Smooth muscle cell (in vitro differentiated cells): ENCODE results near the gene ATP6V1D. TPM values are rescaled to one million over a fixed set of nuclear protein-coding genes. Genes with fewer than 3 reads are reported as not detected.
"Not testable (repeated sequence)": the region's sequence is repeated elsewhere in the genome, so short reads cannot be mapped to it uniquely, and the experiment has no call there.

Source experiments
- DNase-seq: peaks from one replicate; lab custom pipeline; 2025; ENCODE audit not compliant: unreplicated experiment; lab: John Stamatoyannopoulos, UW
- H2AFZ ChIP-seq: fragments of 200-600 bp; sonication (generic); 2 replicates; pipeline ENCODE4 v1.6.0; 2016; ENCODE audit warnings: antibody characterized with exemption, low read depth, mild to moderate bottlenecking
- H3F3A ChIP-seq: fragments of 200-600 bp; sonication (generic); 2 replicates; pipeline ENCODE4 v1.6.0; 2017; ENCODE audit warnings: antibody characterized with exemption, low read depth
- H3K27ac ChIP-seq: fragments of 200-600 bp; sonication (generic); 2 replicates; pipeline ENCODE4 v1.5.1; 2016; ENCODE audit warnings: low read depth, mild to moderate bottlenecking
- H3K27me3 ChIP-seq: fragments of 200-600 bp; sonication (generic); 2 replicates; pipeline ENCODE4 v1.6.1; 2016; ENCODE audit warnings: low read depth, mild to moderate bottlenecking
- H3K36me3 ChIP-seq: fragments of 200-600 bp; sonication (generic); 2 replicates; pipeline ENCODE4 v1.5.1; 2016; ENCODE audit warnings: low read depth
- H3K4me1 ChIP-seq: fragments of 200-600 bp; sonication (generic); 2 replicates; pipeline ENCODE4 v1.5.1; 2016; ENCODE audit warnings: low read depth
- H3K4me2 ChIP-seq: fragments of 200-600 bp; sonication (generic); 2 replicates; pipeline ENCODE4 v1.6.0; 2016; ENCODE audit warnings: mild to moderate bottlenecking
- H3K4me3 ChIP-seq: fragments of 200-600 bp; sonication (generic); 2 replicates; pipeline ENCODE4 v1.5.1; 2016; ENCODE audit warnings: mild to moderate bottlenecking
- H3K79me2 ChIP-seq: fragments of 200-600 bp; sonication (generic); 2 replicates; pipeline ENCODE4 v1.6.0; 2016; ENCODE audit warnings: low read depth, mild to moderate bottlenecking
- H3K9ac ChIP-seq: fragments of 200-600 bp; sonication (generic); 2 replicates; pipeline ENCODE4 v1.6.0; 2016; ENCODE audit warnings: low read depth
- H3K9me3 ChIP-seq: fragments of 200-600 bp; sonication (generic); replicated peaks from 2 replicates; pipeline ENCODE4 v1.5.1; 2016; ENCODE audit warnings: low read depth
- H4K20me1 ChIP-seq: fragments of 200-600 bp; sonication (generic); 2 replicates; pipeline ENCODE4 v1.6.0; 2016; ENCODE audit warnings: low read depth
- CTCF ChIP-seq: fragments of 200-600 bp; sonication (generic); IDR thresholded peaks from 2 replicates; pipeline ENCODE4 v1.5.1; 2017; ENCODE audit warnings: borderline replicate concordance, mild to moderate bottlenecking, antibody characterized with exemption; ENCODE audit not compliant: insufficient read depth, poor library complexity, severe bottlenecking
- WGBS: methylation state at CpG from one replicate; pipeline ENCODE4 v1.1.7; 2016; ENCODE audit warnings: low lambda C conversion rate; 5-methylcytosine and 5-hydroxymethylcytosine counted together
- polyA plus RNA-seq: library from polyadenylated mRNA; unstranded; fragments of >200 nt; fragmentation: Nextera tagmentation; extraction: Ambion mirVana; gene quantifications from 2 replicates; pipeline ENCODE4 v1.2.1, GENCODE V29; 2016
- total RNA-seq: library from RNA; depleted of rRNA; stranded (reverse); fragments of >200 nt; gene quantifications from 2 replicates; pipeline ENCODE4 v1.2.3, GENCODE V29; 2014

ATP6V1D gene
- total and polyA plus RNA-seq, 2 experiments from 2014 or later, result 95.2 to 119 TPM

DNA sequence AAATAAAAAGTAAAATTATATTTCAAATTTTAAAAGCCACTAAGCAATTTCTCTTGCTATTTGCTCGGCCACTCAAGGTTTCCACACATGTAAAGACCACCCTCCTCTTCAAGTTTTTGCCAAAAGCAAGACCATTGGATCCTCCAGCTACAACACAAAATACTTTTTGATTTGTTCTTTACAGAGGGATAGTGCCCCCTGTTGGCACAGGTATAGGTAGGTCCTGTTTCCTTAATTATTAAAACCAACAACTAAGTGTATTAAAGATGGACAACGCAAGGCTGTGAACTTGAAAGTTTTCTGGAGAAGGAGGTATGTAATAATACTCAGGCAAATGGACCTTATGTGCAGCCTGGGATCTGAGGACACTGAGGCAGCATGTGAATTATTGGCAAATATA lies 23.8 kb downstream of the ATP6V1D start:
- peak; percentile 49 for TF ChIP-seq CTCF
- DNase-seq, result no peak
- H3K27ac ChIP-seq, result no peak overlapping the region
- H4K20me1 ChIP-seq, result no peaks in the 10 kb centered on the region
- peaks cover 6% of the 10 kb centered on the region for H3F3A ChIP-seq
- H3K4me3 ChIP-seq, result no peak overlapping the region
- no peak overlapping the region for H2AFZ ChIP-seq
- no peak overlapping the region for H3K9ac ChIP-seq
- H3K4me2 ChIP-seq, result no peak overlapping the region
- H3K79me2 ChIP-seq, result no peaks in the 10 kb centered on the region
- no peaks in the 10 kb centered on the region for H3K27me3 ChIP-seq
- H3K4me1 ChIP-seq, result no peaks in the 10 kb centered on the region
- peaks cover 48% of the 10 kb centered on the region for H3K36me3 ChIP-seq
- 92% methylated on average over 2 of the region's 2 CpGs for whole genome bisulfite sequencing
- H3K9me3 ChIP-seq, result no peaks in the 10 kb centered on the region

GRCh38 chr14:67332468-67332867 lies 27.1 kb downstream of the ATP6V1D start:
- no peak for TF ChIP-seq CTCF
- peaks cover 26% of the 10 kb centered on the region for H3K36me3 ChIP-seq
- no peaks in the 10 kb centered on the region for H4K20me1 ChIP-seq
- H3K27me3 ChIP-seq, result no peaks in the 10 kb centered on the region
- no peak overlapping the region for H3K9ac ChIP-seq
- no peaks in the 10 kb centered on the region for H3K9me3 ChIP-seq
- WGBS, result 90% methylated on average over 5 of the region's 5 CpGs
- H3K4me2 ChIP-seq, result no peak overlapping the region
- H2AFZ ChIP-seq, result no peak overlapping the region
- H3F3A ChIP-seq, result no peaks in the 10 kb centered on the region
- H3K4me3 ChIP-seq, result no peak overlapping the region
- no peaks in the 10 kb centered on the region for H3K4me1 ChIP-seq
- peak overlapping the region; percentile 1 for H3K27ac ChIP-seq
- H3K79me2 ChIP-seq, result no peaks in the 10 kb centered on the region
- DNase-seq, result no peak

- Histone ChIP-seq H3K9ac (no peak overlapping the region), H3K4me1 (no peaks in the 10 kb centered on the region), H3K27me3 (no peaks in the 10 kb centered on the region), H3K79me2 (no peaks in the 10 kb centered on the region), H3K4me3 (no peak overlapping the region), H3K36me3 (peaks cover 19% of the 10 kb centered on the region), H3K9me3 (no peaks in the 10 kb centered on the region), H2AFZ (no peak overlapping the region), H3K4me2 (no peak overlapping the region), H4K20me1 (no peaks in the 10 kb centered on the region), H3F3A (no peaks in the 10 kb centered on the region), H3K27ac (peak overlapping the region; percentile 1)
- 95% methylated on average over 5 of the region's 5 CpGs for WGBS
- no peak for DNase-seq
- no peak for TF ChIP-seq CTCF
Measured at GRCh38 chr14:67331368-67332125, 28.1 kb downstream of the ATP6V1D start.

- H3K27ac ChIP-seq, H3K4me1 ChIP-seq, H3K4me2 ChIP-seq, H3K4me3 ChIP-seq, H3K27me3 ChIP-seq, H3K79me2 ChIP-seq, H3F3A ChIP-seq, H2AFZ ChIP-seq, H3K9ac ChIP-seq, H4K20me1 ChIP-seq, H3K9me3 ChIP-seq, DNase-seq: not testable (repeated sequence)
- peaks cover 18% of the 10 kb centered on the region for H3K36me3 ChIP-seq
- WGBS, result 97% methylated on average over 4 of the region's 4 CpGs
Measured at GRCh38 chr14:67329666-67330065, 29.9 kb downstream of the ATP6V1D start.
